Chondrocyte (in vitro differentiated cells): ENCODE data around the gene RPTOR. TPM values are rescaled to one million over a fixed set of nuclear protein-coding genes. Genes with fewer than 3 reads are reported as not detected.

Experiments
- DNase-seq: peaks from one replicate; pipeline ENCODE4 v3.0.0; 2021; ENCODE audit warnings: mixed read lengths, low spot score
- H3K27ac Mint-ChIP-seq: one replicate; pipeline ENCODE4 v1.8.0; 2021; ENCODE audit warnings: mild to moderate bottlenecking, moderate library complexity, mixed read lengths; ENCODE audit not compliant: unreplicated experiment
- H3K27me3 Mint-ChIP-seq: 2 replicates; pipeline ENCODE4 v1.8.0; 2021; ENCODE audit warnings: low read depth, mixed read lengths
- H3K36me3 Mint-ChIP-seq: 2 replicates; pipeline ENCODE4 v1.8.0; 2021; ENCODE audit warnings: low read depth, mixed read lengths
- H3K4me1 Mint-ChIP-seq: 2 replicates; pipeline ENCODE4 v1.8.0; 2021; ENCODE audit warnings: low read depth, mild to moderate bottlenecking, mixed read lengths
- H3K4me3 Mint-ChIP-seq: one replicate; pipeline ENCODE4 v1.8.0; 2021; ENCODE audit warnings: mild to moderate bottlenecking, moderate library complexity, mixed read lengths; ENCODE audit not compliant: unreplicated experiment
- H3K9me3 Mint-ChIP-seq: 2 replicates; pipeline ENCODE4 v1.8.0; 2021; ENCODE audit warnings: low read depth, mixed read lengths
- CTCF ChIP-seq: fragments of 200-600 bp; sonication (generic); IDR thresholded peaks from 2 replicates; pipeline ENCODE4 v1.5.0; 2021; ENCODE audit warnings: antibody characterized with exemption, mild to moderate bottlenecking, moderate library complexity
- total RNA-seq: library from RNA; stranded (reverse); gene quantifications from 3 replicates; pipeline ENCODE4 v1.2.1, GENCODE V29; 2021

Gene RPTOR
- total RNA-seq, 1 donor from 2014 or later: 30.9 TPM

DNA sequence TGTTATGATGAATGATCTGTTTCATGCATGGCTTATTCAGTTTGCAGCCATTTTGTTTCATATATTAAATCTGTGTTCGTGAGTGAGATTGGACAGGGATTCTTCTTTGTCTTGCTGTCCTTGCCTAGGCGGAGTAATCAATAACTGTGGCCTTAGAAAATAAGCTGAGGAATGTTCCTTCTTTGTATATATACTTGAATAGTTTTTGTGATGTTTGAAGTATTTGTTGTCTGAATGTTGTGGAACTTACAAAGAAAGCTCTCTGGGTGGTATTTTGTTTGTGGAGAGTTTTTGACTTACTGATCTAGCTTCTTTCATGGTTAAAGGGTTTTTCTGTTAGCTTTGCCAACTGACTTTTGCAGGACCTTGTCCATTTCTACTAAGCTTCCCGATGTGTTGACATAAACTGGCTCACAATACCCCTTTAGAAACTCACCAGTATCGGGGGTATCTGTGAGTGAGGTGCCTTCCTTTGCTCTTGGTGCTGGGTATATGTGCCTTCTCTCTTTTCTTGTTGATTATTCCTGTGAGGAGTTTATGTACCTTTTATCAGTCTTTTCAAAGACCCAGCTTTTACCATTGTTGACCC is 166.2 kb downstream of the RPTOR start:
- H3K4me3 Mint-ChIP-seq: no peak overlapping the region
- peaks cover 9% of the 10 kb centered on the region for H3K36me3 Mint-ChIP-seq
- no peak overlapping the region for H3K27ac Mint-ChIP-seq
- H3K9me3 Mint-ChIP-seq: no peaks in the 10 kb centered on the region
- no peaks in the 10 kb centered on the region for H3K27me3 Mint-ChIP-seq
- no peak for TF ChIP-seq CTCF
- peaks cover 12% of the 10 kb centered on the region for H3K4me1 Mint-ChIP-seq
- no peak for DNase-seq

GRCh38 chr17:80712089-80712488 is 167.5 kb downstream of the RPTOR start:
- peaks cover 9% of the 10 kb centered on the region for H3K36me3 Mint-ChIP-seq
- no peaks in the 10 kb centered on the region for H3K27me3 Mint-ChIP-seq
- no peak overlapping the region for H3K27ac Mint-ChIP-seq
- peaks cover 3% of the 10 kb centered on the region for H3K4me1 Mint-ChIP-seq
- no peak overlapping the region for H3K4me3 Mint-ChIP-seq
- H3K9me3 Mint-ChIP-seq: no peaks in the 10 kb centered on the region
- TF ChIP-seq CTCF: no peak
- no peak for DNase-seq

GRCh38 chr17:80712606-80713005 is 168.0 kb downstream of the RPTOR start:
- no peak overlapping the region for H3K4me3 Mint-ChIP-seq
- no peak for TF ChIP-seq CTCF
- H3K4me1 Mint-ChIP-seq: peaks cover 5% of the 10 kb centered on the region
- peaks cover 9% of the 10 kb centered on the region for H3K36me3 Mint-ChIP-seq
- DNase-seq: no peak
- H3K27me3 Mint-ChIP-seq: no peaks in the 10 kb centered on the region
- no peaks in the 10 kb centered on the region for H3K9me3 Mint-ChIP-seq
- H3K27ac Mint-ChIP-seq: no peak overlapping the region

GRCh38 chr17:80716986-80717719 is 172.5 kb downstream of the RPTOR start:
- Mint-ChIP-seq H3K9me3 (no peaks in the 10 kb centered on the region), H3K27ac (no peak overlapping the region), H3K4me3 (no peak overlapping the region), H3K36me3 (peaks cover 1% of the 10 kb centered on the region), H3K4me1 (peaks cover 27% of the 10 kb centered on the region), H3K27me3 (no peaks in the 10 kb centered on the region)
- TF ChIP-seq CTCF: no peak
- DNase-seq: no peak

- Mint-ChIP-seq H3K36me3 (peaks cover 1% of the 10 kb centered on the region), H3K27me3 (no peaks in the 10 kb centered on the region)
- TF ChIP-seq CTCF: no peak
Measured at GRCh38 chr17:80717720-80718083, 173.1 kb downstream of the RPTOR start.

More at GRCh38 chr17:80717720-80718083, 173.1 kb downstream of the RPTOR start:
- H3K9me3 Mint-ChIP-seq: no peaks in the 10 kb centered on the region
- no peak overlapping the region for H3K27ac Mint-ChIP-seq
- H3K4me1 Mint-ChIP-seq: peaks cover 32% of the 10 kb centered on the region
- no peak overlapping the region for H3K4me3 Mint-ChIP-seq
- DNase-seq: no peak
